Mesenchymal stem cell (in vitro differentiated cells and primary cell): Measurements from ENCODE around the gene LTBP2.

ENCODE experiments used
- DNase-seq: peaks from one replicate; pipeline ENCODE4 v3.0.0-alpha.2; 2013
- H2AFZ ChIP-seq: one replicate; pipeline ENCODE4 v1.6.1; 2013; ENCODE audit warnings: low read depth, mild to moderate bottlenecking, control low read depth, inconsistent platforms, low read length, moderate library complexity
- H2AK5ac ChIP-seq: 2 replicates; pipeline ENCODE4 v1.6.1; 2013; ENCODE audit warnings: low read length, moderate library complexity, mild to moderate bottlenecking, inconsistent platforms; ENCODE audit not compliant: severe bottlenecking
- H2BK120ac ChIP-seq: one replicate; pipeline ENCODE4 v1.6.1; 2013; ENCODE audit warnings: low read depth, mild to moderate bottlenecking, inconsistent platforms, low read length, moderate library complexity
- H2BK12ac ChIP-seq, 2 experiments: one replicate each; pipeline ENCODE4 v1.6.1; 2013; ENCODE audit warnings: inconsistent platforms in 2 of 2, low read length in 2 of 2, mild to moderate bottlenecking in 2 of 2, moderate library complexity in 2 of 2, control low read depth in 1 of 2
- H2BK15ac ChIP-seq: one replicate; pipeline ENCODE4 v1.6.1; 2013; ENCODE audit warnings: mild to moderate bottlenecking, low read depth, inconsistent platforms; ENCODE audit not compliant: poor library complexity, severe bottlenecking
- H2BK5ac ChIP-seq: 2 replicates; pipeline ENCODE4 v1.6.1; 2013; ENCODE audit warnings: low read depth, mild to moderate bottlenecking, low read length, control low read depth, inconsistent platforms; ENCODE audit not compliant: poor library complexity, severe bottlenecking
- H3K14ac ChIP-seq, 2 experiments: one replicate each; pipeline ENCODE4 v1.6.1; 2013; ENCODE audit warnings: inconsistent platforms in 2 of 2, low read length in 2 of 2, control low read depth in 1 of 2, mild to moderate bottlenecking in 1 of 2, moderate library complexity in 1 of 2
- H3K18ac ChIP-seq, 2 experiments: one replicate each; pipeline ENCODE4 v1.6.1; 2013; ENCODE audit warnings: inconsistent platforms in 2 of 2, low read length in 2 of 2, control low read depth in 1 of 2, low read depth in 1 of 2, mild to moderate bottlenecking in 1 of 2
- H3K23ac ChIP-seq, 2 experiments: one replicate each; pipeline ENCODE4 v1.6.1; 2013; ENCODE audit warnings: inconsistent platforms in 2 of 2, low read length in 2 of 2, mild to moderate bottlenecking in 2 of 2, moderate library complexity in 2 of 2, control low read depth in 1 of 2
- H3K27ac ChIP-seq: 2 replicates; pipeline ENCODE4 v1.5.1; 2013; ENCODE audit warnings: mild to moderate bottlenecking, moderate library complexity, low read length, control low read depth, inconsistent platforms; ENCODE audit not compliant: poor library complexity, severe bottlenecking
- H3K27me3 ChIP-seq, 2 experiments: 2 replicates each; pipeline versions ENCODE4 v1.6.1 to v1.7.0; 2013; ENCODE audit warnings: low read length in 2 of 2, mild to moderate bottlenecking in 2 of 2, moderate library complexity in 2 of 2, control low read depth in 1 of 2, inconsistent platforms in 1 of 2; ENCODE audit not compliant: control insufficient read depth in 1 of 2, insufficient read depth in 1 of 2
- H3K36me3 ChIP-seq, 2 experiments: 2 replicates each; pipeline versions ENCODE4 v1.6.1 to v1.7.0; 2013; ENCODE audit warnings: low read length in 2 of 2, control low read depth in 1 of 2, inconsistent platforms in 1 of 2, low read depth in 1 of 2, mild to moderate bottlenecking in 1 of 2; ENCODE audit not compliant: insufficient read depth in 2 of 2, control insufficient read depth in 1 of 2
- H3K4ac ChIP-seq, 2 experiments: one replicate each; pipeline ENCODE4 v1.6.1; 2013; ENCODE audit warnings: inconsistent platforms in 2 of 2, low read length in 2 of 2, mild to moderate bottlenecking in 2 of 2, moderate library complexity in 2 of 2, control low read depth in 1 of 2, low read depth in 1 of 2
- H3K4me1 ChIP-seq: 2 replicates; pipeline ENCODE4 v1.6.1; 2013; ENCODE audit warnings: low read depth, low read length, control low read depth; ENCODE audit not compliant: control insufficient read depth, insufficient read depth
- H3K4me2 ChIP-seq: 2 replicates; pipeline ENCODE4 v1.6.1; 2013; ENCODE audit warnings: low read length, mild to moderate bottlenecking, inconsistent platforms; ENCODE audit not compliant: poor library complexity, severe bottlenecking
- H3K4me3 ChIP-seq, 2 experiments: 2 replicates each; pipeline versions ENCODE4 v1.5.1 to v1.7.0; 2013; ENCODE audit warnings: low read length in 2 of 2, mild to moderate bottlenecking in 2 of 2, control low read depth in 1 of 2, low read depth in 1 of 2; ENCODE audit not compliant: insufficient read depth in 1 of 2
- H3K79me1 ChIP-seq: replicated peaks from 2 replicates; pipeline ENCODE4 v1.6.1; 2013; ENCODE audit warnings: mild to moderate bottlenecking, control low read depth, low read length, inconsistent platforms; ENCODE audit not compliant: poor library complexity, severe bottlenecking
- H3K9ac ChIP-seq: 2 replicates; pipeline ENCODE4 v1.7.0; 2013; ENCODE audit warnings: mild to moderate bottlenecking, low read length, moderate library complexity
- H3K9me3 ChIP-seq: 2 replicates; pipeline ENCODE4 v1.7.0; 2013; ENCODE audit warnings: mild to moderate bottlenecking, low read length; ENCODE audit not compliant: control insufficient read depth
- H4K8ac ChIP-seq: one replicate; pipeline ENCODE4 v1.6.1; 2013; ENCODE audit warnings: inconsistent platforms, mild to moderate bottlenecking, low read length, moderate library complexity
- H4K91ac ChIP-seq: one replicate; pipeline ENCODE4 v1.6.1; 2013; ENCODE audit warnings: mild to moderate bottlenecking, low read length, inconsistent platforms
- WGBS: methylation state at CpG from one replicate; pipeline ENCODE4 v1.1.7; 2013; ENCODE audit warnings: mixed read lengths; 5-methylcytosine and 5-hydroxymethylcytosine counted together

The LTBP2 gene

GRCh38 chr14:74582910-74583581 lies 29.0 kb downstream of the LTBP2 start:
- peak; percentile 68 for DNase-seq
- Histone ChIP-seq H3K23ac (no peak overlapping the region), H3K79me1 (peaks cover 7% of the 10 kb centered on the region), H4K91ac (peak overlapping the region; percentile 57), H2BK5ac (no peak overlapping the region), H3K36me3 (peaks cover 51 to 68% of the 10 kb centered on the region in 2 experiments), H3K4me2 (no peak overlapping the region), H4K8ac (peak overlapping the region; percentile 19), H3K14ac (peak overlapping the region in 1 of 2 experiments; percentile 13), H2BK15ac (peak overlapping the region; percentile 29), H2AFZ (no peak overlapping the region), H2AK5ac (peak overlapping the region; percentile 34), H3K9ac (peak overlapping the region; percentile 30), H3K27ac (peak overlapping the region; percentile 4), H2BK12ac (peak overlapping the region in 1 of 2 experiments; percentile 65), H3K9me3 (no peaks in the 10 kb centered on the region), H2BK120ac (no peak overlapping the region), H3K27me3 (no peaks in the 10 kb centered on the region), H3K4me3 (no peak overlapping the region), H3K4ac (no peak overlapping the region), H3K18ac (peak overlapping the region; percentile 16 to 22), H3K4me1 (peaks cover 56% of the 10 kb centered on the region)
- 90% methylated on average over 1 of the region's 1 CpG for WGBS

- H3K79me1 ChIP-seq: peaks cover 6% of the 10 kb centered on the region
- H3K27me3 ChIP-seq: no peaks in the 10 kb centered on the region
- no peak overlapping the region for H3K4me2 ChIP-seq
- no peak overlapping the region for H2BK12ac ChIP-seq
- 91% methylated on average over 2 of the region's 4 CpGs for WGBS
- no peak overlapping the region for H4K8ac ChIP-seq
- no peak overlapping the region for H3K4me3 ChIP-seq
- H3K27ac ChIP-seq: peak overlapping the region; percentile 81
- H2AFZ ChIP-seq: no peak overlapping the region
- H3K9me3 ChIP-seq: no peaks in the 10 kb centered on the region
- no peak overlapping the region for H2BK120ac ChIP-seq
- no peak for DNase-seq
- H4K91ac ChIP-seq: no peak overlapping the region
- no peak overlapping the region for H3K23ac ChIP-seq
- H3K4me1 ChIP-seq: peaks cover 50% of the 10 kb centered on the region
- no peak overlapping the region for H3K4ac ChIP-seq
- H2AK5ac ChIP-seq: peak overlapping the region; percentile 61
- H3K9ac ChIP-seq: no peak overlapping the region
- peak overlapping the region; percentile 13 for H3K18ac ChIP-seq
- H2BK15ac ChIP-seq: no peak overlapping the region
- peak overlapping the region; percentile 20 for H2BK5ac ChIP-seq
- H3K36me3 ChIP-seq: peaks cover 43 to 55% of the 10 kb centered on the region in 2 experiments
- peak overlapping the region in 1 of 2 experiments; percentile 2 for H3K14ac ChIP-seq
Observed at GRCh38 chr14:74580275-74580672, 31.8 kb downstream of the LTBP2 start.

- peak overlapping the region; percentile 20 for H2BK5ac ChIP-seq
- peak; percentile 79 for DNase-seq
- H2AFZ ChIP-seq: no peak overlapping the region
- H3K9ac ChIP-seq: no peak overlapping the region
- H3K4me1 ChIP-seq: peaks cover 55% of the 10 kb centered on the region
- H3K79me1 ChIP-seq: peaks cover 6% of the 10 kb centered on the region
- H3K23ac ChIP-seq: peak overlapping the region in 1 of 2 experiments; percentile 90
- H2BK120ac ChIP-seq: no peak overlapping the region
- H2BK12ac ChIP-seq: peak overlapping the region; percentile 50 to 77
- peak overlapping the region in 1 of 2 experiments; percentile 37 for H3K14ac ChIP-seq
- H2AK5ac ChIP-seq: peak overlapping the region; percentile 94
- H4K91ac ChIP-seq: peak overlapping the region; percentile 67
- H4K8ac ChIP-seq: no peak overlapping the region
- H3K36me3 ChIP-seq: peaks cover 42 to 56% of the 10 kb centered on the region in 2 experiments
- no peak overlapping the region for H2BK15ac ChIP-seq
- no peaks in the 10 kb centered on the region for H3K27me3 ChIP-seq
- H3K4ac ChIP-seq: peak overlapping the region in 1 of 2 experiments; percentile 34
- no peak overlapping the region for H3K4me2 ChIP-seq
- no peaks in the 10 kb centered on the region for H3K9me3 ChIP-seq
- 70% methylated on average over 9 of the region's 12 CpGs for WGBS
- H3K27ac ChIP-seq: peak overlapping the region; percentile 81
- peak overlapping the region; percentile 34 to 83 for H3K18ac ChIP-seq
- H3K4me3 ChIP-seq: no peak overlapping the region
Observed at GRCh38 chr14:74579447-74580274, 32.4 kb downstream of the LTBP2 start.

- peak overlapping the region; percentile 45 for H2AK5ac ChIP-seq
- no peak overlapping the region for H3K27ac ChIP-seq
- H2AFZ ChIP-seq: no peak overlapping the region
- peak overlapping the region in 1 of 2 experiments; percentile 7 for H2BK12ac ChIP-seq
- H3K23ac ChIP-seq: no peak overlapping the region
- peaks cover 6% of the 10 kb centered on the region for H3K79me1 ChIP-seq
- no peak overlapping the region for H4K91ac ChIP-seq
- no peak overlapping the region for H3K4me2 ChIP-seq
- 80% methylated on average over 5 of the region's 5 CpGs for WGBS
- no peak overlapping the region for H2BK120ac ChIP-seq
- no peak for DNase-seq
- H3K36me3 ChIP-seq: peaks cover 47 to 50% of the 10 kb centered on the region in 2 experiments
- no peaks in the 10 kb centered on the region for H3K27me3 ChIP-seq
- no peak overlapping the region for H2BK5ac ChIP-seq
- no peak overlapping the region for H2BK15ac ChIP-seq
- peaks cover 50% of the 10 kb centered on the region for H3K4me1 ChIP-seq
- H3K14ac ChIP-seq: peak overlapping the region in 1 of 2 experiments; percentile 0
- H3K9ac ChIP-seq: no peak overlapping the region
- H3K18ac ChIP-seq: no peak overlapping the region
- no peaks in the 10 kb centered on the region for H3K9me3 ChIP-seq
- H3K4me3 ChIP-seq: no peak overlapping the region
- H4K8ac ChIP-seq: no peak overlapping the region
- H3K4ac ChIP-seq: peak overlapping the region in 1 of 2 experiments; percentile 47
Observed at GRCh38 chr14:74578479-74578878, 33.6 kb downstream of the LTBP2 start.
